ENCODE data around the gene PTPRD.

The PTPRD gene

DNA sequence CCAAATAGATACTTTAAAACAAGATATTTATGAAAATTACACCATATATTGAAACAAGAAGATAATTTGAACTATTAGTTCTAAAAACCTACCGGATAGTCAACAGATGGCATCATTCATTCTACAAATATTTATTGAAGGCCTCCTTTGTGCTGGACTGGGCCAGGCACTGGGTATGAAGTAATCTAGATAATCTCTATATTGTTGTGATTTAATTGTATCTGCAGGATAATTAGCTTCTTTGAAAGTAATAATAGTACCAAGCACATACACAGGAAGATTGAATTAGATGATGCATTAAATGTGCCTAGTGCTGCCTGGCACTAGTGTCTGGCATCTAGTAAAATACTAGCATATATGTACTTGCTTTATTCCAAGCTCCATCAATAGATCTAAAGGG is 2078.0 kb downstream of the PTPRD start:
- no peaks in the 10 kb centered on the region for H3K36me3 ChIP-seq (ENCODE audit: control insufficient read depth, insufficient read depth, low read length)
- no peaks in the 10 kb centered on the region for H3K27me3 ChIP-seq (ENCODE audit: control insufficient read depth, insufficient read depth, low read length, poor library complexity, severe bottlenecking)
- no peaks in the 10 kb centered on the region for H3K4me1 ChIP-seq (ENCODE audit: control insufficient read depth, insufficient read depth, low read length)
- H3K27ac ChIP-seq (ENCODE audit: insufficient read depth, low read depth, low read length, poor library complexity, severe bottlenecking) = no peak overlapping the region
- no CpG with 5 or more reads among the region's 1 CpG for WGBS, 2 experiments
- no peak overlapping the region for H3K4me3 ChIP-seq (ENCODE audit: insufficient read depth, low read depth, low read length)
- no peaks in the 10 kb centered on the region for H3K9me3 ChIP-seq (ENCODE audit: control insufficient read depth, low read length)

GRCh38 chr9:8533681-8534080 is 2079.1 kb downstream of the PTPRD start:
- 87 to 90% methylated on average over 2 to 3 of the region's 3 CpGs for WGBS, 2 experiments
- Histone ChIP-seq H3K4me3 (ENCODE audit: insufficient read depth, low read depth, low read length) (no peak overlapping the region), H3K27me3 (ENCODE audit: control insufficient read depth, insufficient read depth, low read length, poor library complexity, severe bottlenecking) (no peaks in the 10 kb centered on the region), H3K4me1 (ENCODE audit: control insufficient read depth, insufficient read depth, low read length) (no peaks in the 10 kb centered on the region), H3K36me3 (ENCODE audit: control insufficient read depth, insufficient read depth, low read length) (no peaks in the 10 kb centered on the region), H3K27ac (ENCODE audit: insufficient read depth, low read depth, low read length, poor library complexity, severe bottlenecking) (no peak overlapping the region), H3K9me3 (ENCODE audit: control insufficient read depth, low read length) (no peaks in the 10 kb centered on the region)

GRCh38 chr9:8531826-8532415 is 2080.9 kb downstream of the PTPRD start:
- H3K27ac ChIP-seq (ENCODE audit: insufficient read depth, low read depth, low read length, poor library complexity, severe bottlenecking) = no peak overlapping the region
- no peaks in the 10 kb centered on the region for H3K9me3 ChIP-seq (ENCODE audit: control insufficient read depth, low read length)
- no peaks in the 10 kb centered on the region for H3K27me3 ChIP-seq (ENCODE audit: control insufficient read depth, insufficient read depth, low read length, poor library complexity, severe bottlenecking)

DNA sequence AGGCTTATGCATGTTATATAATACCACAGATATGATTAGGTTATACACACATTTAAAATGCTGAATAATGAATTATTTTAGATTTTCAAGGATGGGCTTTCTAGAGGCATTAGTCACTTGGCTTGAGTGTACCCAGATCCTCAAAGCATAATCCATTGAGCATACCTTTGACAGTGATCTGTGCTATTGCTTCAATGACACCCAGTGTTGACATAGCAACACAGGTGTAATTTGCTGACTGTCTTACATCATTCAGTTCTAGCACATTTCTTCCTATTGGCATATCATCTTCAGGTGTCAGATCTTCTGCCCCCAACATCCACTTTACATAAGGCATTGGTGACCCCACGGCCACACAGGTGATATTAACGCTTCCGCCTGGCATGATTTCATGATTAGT is 2091.7 kb downstream of the PTPRD start:
- no peak overlapping the region for H3K27ac ChIP-seq (ENCODE audit: insufficient read depth, low read depth, low read length, poor library complexity, severe bottlenecking)
- no peaks in the 10 kb centered on the region for H3K4me1 ChIP-seq (ENCODE audit: control insufficient read depth, insufficient read depth, low read length)
- H3K4me3 ChIP-seq (ENCODE audit: insufficient read depth, low read depth, low read length) = no peak overlapping the region
- no peaks in the 10 kb centered on the region for H3K27me3 ChIP-seq (ENCODE audit: control insufficient read depth, insufficient read depth, low read length, poor library complexity, severe bottlenecking)
- H3K36me3 ChIP-seq (ENCODE audit: control insufficient read depth, insufficient read depth, low read length) = no peaks in the 10 kb centered on the region
- 82 to 97% methylated on average over 3 of the region's 3 CpGs for WGBS, 2 experiments
- H3K9me3 ChIP-seq (ENCODE audit: control insufficient read depth, low read length) = no peaks in the 10 kb centered on the region

More at GRCh38 chr9:8531826-8532415, 2080.9 kb downstream of the PTPRD start:
- Histone ChIP-seq H3K36me3 (ENCODE audit: control insufficient read depth, insufficient read depth, low read length) (no peaks in the 10 kb centered on the region), H3K4me3 (ENCODE audit: insufficient read depth, low read depth, low read length) (no peak overlapping the region), H3K4me1 (ENCODE audit: control insufficient read depth, insufficient read depth, low read length) (no peaks in the 10 kb centered on the region)
- 93% methylated on average over 5 to 7 of the region's 8 CpGs for WGBS, 2 experiments

GRCh38 chr9:8515748-8516147 is 2097.1 kb downstream of the PTPRD start:
- Histone ChIP-seq H3K27me3 (ENCODE audit: control insufficient read depth, insufficient read depth, low read length, poor library complexity, severe bottlenecking) (no peaks in the 10 kb centered on the region), H3K4me1 (ENCODE audit: control insufficient read depth, insufficient read depth, low read length) (no peaks in the 10 kb centered on the region), H3K27ac (ENCODE audit: insufficient read depth, low read depth, low read length, poor library complexity, severe bottlenecking) (no peak overlapping the region), H3K9me3 (ENCODE audit: control insufficient read depth, low read length) (no peaks in the 10 kb centered on the region), H3K4me3 (ENCODE audit: insufficient read depth, low read depth, low read length) (no peak overlapping the region), H3K36me3 (ENCODE audit: control insufficient read depth, insufficient read depth, low read length) (no peaks in the 10 kb centered on the region)
- WGBS, 2 experiments = 90 to 98% methylated on average over 1 to 2 of the region's 2 CpGs

DNA sequence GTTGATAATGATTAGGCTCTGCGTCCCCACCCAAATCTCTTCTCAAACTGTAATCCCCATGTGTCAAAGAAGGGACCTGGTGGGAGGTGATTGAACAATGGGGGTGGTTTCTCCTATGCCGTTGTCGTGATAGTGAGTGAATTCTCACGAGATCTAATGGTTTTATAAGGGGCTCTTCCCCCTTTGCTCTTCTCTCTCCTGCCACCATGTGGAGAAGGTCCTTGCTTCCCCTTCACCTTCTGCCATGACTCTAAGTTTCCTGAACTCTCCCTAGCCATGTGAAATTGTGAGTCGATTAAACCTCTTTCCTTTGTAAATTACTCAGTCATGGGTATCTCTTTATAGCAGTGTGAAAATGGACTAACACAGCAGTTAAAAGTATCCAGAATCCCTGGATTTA is 2098.0 kb downstream of the PTPRD start:
- WGBS, 2 experiments = 85 to 89% methylated on average over 3 to 5 of the region's 5 CpGs
- H3K4me1 ChIP-seq (ENCODE audit: control insufficient read depth, insufficient read depth, low read length) = no peaks in the 10 kb centered on the region
- no peak overlapping the region for H3K4me3 ChIP-seq (ENCODE audit: insufficient read depth, low read depth, low read length)
- H3K27me3 ChIP-seq (ENCODE audit: control insufficient read depth, insufficient read depth, low read length, poor library complexity, severe bottlenecking) = no peaks in the 10 kb centered on the region
- no peaks in the 10 kb centered on the region for H3K9me3 ChIP-seq (ENCODE audit: control insufficient read depth, low read length)
- H3K27ac ChIP-seq (ENCODE audit: insufficient read depth, low read depth, low read length, poor library complexity, severe bottlenecking) = no peak overlapping the region
- H3K36me3 ChIP-seq (ENCODE audit: control insufficient read depth, insufficient read depth, low read length) = no peaks in the 10 kb centered on the region

DNA sequence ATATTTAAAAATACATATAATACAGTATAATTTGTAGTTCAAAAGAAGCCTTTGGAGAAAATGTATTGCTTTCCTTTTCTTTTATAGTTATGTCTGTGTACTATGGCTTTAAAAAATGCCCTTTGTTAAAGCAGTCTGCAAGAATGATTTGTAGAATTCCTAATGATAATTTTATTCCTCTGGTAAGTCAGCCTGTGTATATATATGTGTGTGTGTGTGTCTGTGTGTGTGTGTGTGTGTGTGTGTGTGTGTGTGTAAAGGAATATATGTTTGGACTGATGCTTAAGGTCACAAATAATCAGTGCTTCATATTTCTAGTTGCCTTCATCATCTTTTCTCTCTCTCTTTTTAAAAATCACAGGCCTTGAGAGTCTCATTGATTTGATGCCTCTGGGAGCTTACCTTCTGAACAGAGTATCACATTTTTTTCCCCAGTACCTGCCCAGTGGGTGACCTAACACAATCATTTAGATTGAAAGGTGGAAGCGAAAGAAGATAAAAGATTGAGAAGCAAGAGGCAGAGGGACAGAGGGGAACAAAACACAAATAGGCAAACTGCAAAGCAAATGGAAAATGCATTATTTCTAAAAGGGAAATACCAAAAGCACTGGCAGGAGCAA is 2104.0 kb downstream of the PTPRD start:
- no peak overlapping the region for H3K4me3 ChIP-seq (ENCODE audit: insufficient read depth, low read depth, low read length)
- H3K36me3 ChIP-seq (ENCODE audit: control insufficient read depth, insufficient read depth, low read length) = no peaks in the 10 kb centered on the region
- no peaks in the 10 kb centered on the region for H3K27me3 ChIP-seq (ENCODE audit: control insufficient read depth, insufficient read depth, low read length, poor library complexity, severe bottlenecking)
- peaks cover 8% of the 10 kb centered on the region for H3K4me1 ChIP-seq (ENCODE audit: control insufficient read depth, insufficient read depth, low read length)
- no peaks in the 10 kb centered on the region for H3K9me3 ChIP-seq (ENCODE audit: control insufficient read depth, low read length)
- WGBS, 2 experiments = 50 to 75% methylated on average over 1 of the region's 1 CpG
- H3K27ac ChIP-seq (ENCODE audit: insufficient read depth, low read depth, low read length, poor library complexity, severe bottlenecking) = no peak overlapping the region

DNA sequence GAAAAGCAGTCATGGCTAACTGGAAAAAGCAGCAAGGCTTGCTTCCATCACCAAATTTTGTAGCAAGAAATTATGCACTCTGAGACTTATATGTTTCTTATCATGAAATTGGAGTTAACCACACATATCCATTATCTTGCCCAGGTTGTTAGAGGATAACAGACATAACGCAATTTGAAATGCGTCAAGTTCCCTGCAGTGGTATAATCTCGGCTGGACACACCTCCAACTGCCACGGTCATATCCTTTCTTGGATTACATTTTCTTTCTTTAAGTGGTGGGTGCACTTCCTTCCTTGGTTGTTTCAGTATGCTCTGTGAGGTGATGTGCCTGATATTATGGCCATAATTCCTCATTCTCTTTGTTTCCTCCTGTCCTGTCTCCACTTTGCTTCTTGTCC is 2118.2 kb downstream of the PTPRD start:
- no peaks in the 10 kb centered on the region for H3K36me3 ChIP-seq (ENCODE audit: control insufficient read depth, insufficient read depth, low read length)
- H3K27ac ChIP-seq (ENCODE audit: insufficient read depth, low read depth, low read length, poor library complexity, severe bottlenecking) = no peak overlapping the region
- H3K27me3 ChIP-seq (ENCODE audit: control insufficient read depth, insufficient read depth, low read length, poor library complexity, severe bottlenecking) = no peaks in the 10 kb centered on the region
- 92 to 96% methylated on average over 4 of the region's 4 CpGs for WGBS, 2 experiments
- no peak overlapping the region for H3K4me3 ChIP-seq (ENCODE audit: insufficient read depth, low read depth, low read length)
- no peaks in the 10 kb centered on the region for H3K4me1 ChIP-seq (ENCODE audit: control insufficient read depth, insufficient read depth, low read length)
- no peaks in the 10 kb centered on the region for H3K9me3 ChIP-seq (ENCODE audit: control insufficient read depth, low read length)

- Histone ChIP-seq H3K4me3 (ENCODE audit: insufficient read depth, low read depth, low read length) (no peak overlapping the region), H3K9me3 (ENCODE audit: control insufficient read depth, low read length) (no peaks in the 10 kb centered on the region), H3K4me1 (ENCODE audit: control insufficient read depth, insufficient read depth, low read length) (no peaks in the 10 kb centered on the region), H3K27me3 (ENCODE audit: control insufficient read depth, insufficient read depth, low read length, poor library complexity, severe bottlenecking) (no peaks in the 10 kb centered on the region), H3K36me3 (ENCODE audit: control insufficient read depth, insufficient read depth, low read length) (no peaks in the 10 kb centered on the region), H3K27ac (ENCODE audit: insufficient read depth, low read depth, low read length, poor library complexity, severe bottlenecking) (no peak overlapping the region)
- 96 to 97% methylated on average over 4 of the region's 4 CpGs for WGBS, 2 experiments
Observed at GRCh38 chr9:8492679-8493078, 2120.1 kb downstream of the PTPRD start.

DNA sequence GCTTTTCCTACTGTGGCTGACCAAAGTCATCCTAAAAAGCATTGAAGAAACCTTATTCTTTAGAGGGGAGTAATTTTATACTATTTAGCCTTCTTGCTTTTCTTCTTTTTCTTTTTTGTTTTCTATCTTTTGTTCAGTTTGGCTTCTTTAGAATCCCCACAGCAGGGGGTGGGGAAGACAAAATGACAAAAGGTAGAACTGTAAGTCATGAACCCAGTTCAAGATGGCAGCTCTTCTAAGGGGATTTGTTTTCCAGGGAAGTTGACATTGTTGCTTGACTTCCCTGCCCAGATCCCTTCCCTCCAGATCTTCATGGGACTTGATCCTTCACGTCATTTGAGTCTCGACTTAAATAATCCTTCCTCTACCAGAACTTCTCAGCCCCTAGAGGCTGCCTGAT is 2120.8 kb downstream of the PTPRD start:
- Histone ChIP-seq H3K4me3 (ENCODE audit: insufficient read depth, low read depth, low read length) (no peak overlapping the region), H3K27me3 (ENCODE audit: control insufficient read depth, insufficient read depth, low read length, poor library complexity, severe bottlenecking) (no peaks in the 10 kb centered on the region), H3K36me3 (ENCODE audit: control insufficient read depth, insufficient read depth, low read length) (no peaks in the 10 kb centered on the region), H3K27ac (ENCODE audit: insufficient read depth, low read depth, low read length, poor library complexity, severe bottlenecking) (no peak overlapping the region), H3K4me1 (ENCODE audit: control insufficient read depth, insufficient read depth, low read length) (no peaks in the 10 kb centered on the region), H3K9me3 (ENCODE audit: control insufficient read depth, low read length) (no peaks in the 10 kb centered on the region)
- WGBS, 2 experiments = 67 to 69% methylated on average over 2 of the region's 2 CpGs
